CD4-positive, alpha-beta T cell treated with Interleukin-6 at 100 ng/mL for 8 hours (primary cell): Measurements from ENCODE around the gene ADAM10.

Experiments used
- DNase-seq: peaks from one replicate; pipeline ENCODE4 v3.0.0-alpha.2; 2020; ENCODE audit warnings: mixed read lengths, low spot score

The ADAM10 gene

GRCh38 chr15:58551084-58551763 lies 198.3 kb downstream of the ADAM10 start:
- DNase-seq = no peak

GRCh38 chr15:58549785-58550074 lies 199.8 kb downstream of the ADAM10 start:
- no peak for DNase-seq

DNA sequence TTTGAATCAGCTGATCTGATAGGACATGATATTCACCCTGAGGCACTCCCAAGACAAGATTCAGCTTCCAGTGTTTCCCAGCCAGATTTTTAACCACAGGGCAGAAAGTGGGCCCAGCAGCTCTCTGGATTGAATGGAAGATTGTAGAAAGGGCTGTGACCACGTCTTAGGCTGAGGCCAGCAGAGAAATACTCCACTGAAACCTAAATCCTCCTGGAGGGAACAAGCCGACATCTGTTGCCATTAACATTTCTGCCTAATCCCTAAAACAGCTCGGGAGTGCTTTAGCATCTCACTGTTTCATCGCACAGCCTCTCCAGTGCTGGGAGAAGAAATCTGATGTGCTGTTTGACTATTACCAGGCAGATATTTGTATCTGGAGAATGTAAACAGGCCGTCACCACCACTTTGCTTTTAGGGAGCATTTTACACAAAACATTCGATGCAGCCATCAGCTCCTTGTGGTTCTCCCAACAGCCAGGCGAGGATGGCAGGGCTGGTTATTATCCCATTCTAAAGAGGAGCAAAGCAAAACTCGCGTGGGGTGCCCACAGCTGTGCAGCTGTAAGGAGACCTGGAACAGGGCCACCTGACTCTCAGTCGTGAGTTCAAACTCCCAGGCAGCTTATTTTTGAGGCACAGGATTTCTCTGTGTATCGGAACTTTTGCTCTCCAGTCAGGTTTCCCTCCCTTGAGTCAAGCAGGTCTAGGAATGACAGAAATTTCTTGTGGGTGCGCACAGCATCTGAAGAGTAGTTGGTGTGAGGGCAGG lies 200.3 kb downstream of the ADAM10 start:
- DNase-seq = no peak

GRCh38 chr15:58548308-58549012 lies 201.0 kb downstream of the ADAM10 start:
- no peak for DNase-seq

GRCh38 chr15:58547628-58548307 lies 201.7 kb downstream of the ADAM10 start:
- no peak for DNase-seq

DNA sequence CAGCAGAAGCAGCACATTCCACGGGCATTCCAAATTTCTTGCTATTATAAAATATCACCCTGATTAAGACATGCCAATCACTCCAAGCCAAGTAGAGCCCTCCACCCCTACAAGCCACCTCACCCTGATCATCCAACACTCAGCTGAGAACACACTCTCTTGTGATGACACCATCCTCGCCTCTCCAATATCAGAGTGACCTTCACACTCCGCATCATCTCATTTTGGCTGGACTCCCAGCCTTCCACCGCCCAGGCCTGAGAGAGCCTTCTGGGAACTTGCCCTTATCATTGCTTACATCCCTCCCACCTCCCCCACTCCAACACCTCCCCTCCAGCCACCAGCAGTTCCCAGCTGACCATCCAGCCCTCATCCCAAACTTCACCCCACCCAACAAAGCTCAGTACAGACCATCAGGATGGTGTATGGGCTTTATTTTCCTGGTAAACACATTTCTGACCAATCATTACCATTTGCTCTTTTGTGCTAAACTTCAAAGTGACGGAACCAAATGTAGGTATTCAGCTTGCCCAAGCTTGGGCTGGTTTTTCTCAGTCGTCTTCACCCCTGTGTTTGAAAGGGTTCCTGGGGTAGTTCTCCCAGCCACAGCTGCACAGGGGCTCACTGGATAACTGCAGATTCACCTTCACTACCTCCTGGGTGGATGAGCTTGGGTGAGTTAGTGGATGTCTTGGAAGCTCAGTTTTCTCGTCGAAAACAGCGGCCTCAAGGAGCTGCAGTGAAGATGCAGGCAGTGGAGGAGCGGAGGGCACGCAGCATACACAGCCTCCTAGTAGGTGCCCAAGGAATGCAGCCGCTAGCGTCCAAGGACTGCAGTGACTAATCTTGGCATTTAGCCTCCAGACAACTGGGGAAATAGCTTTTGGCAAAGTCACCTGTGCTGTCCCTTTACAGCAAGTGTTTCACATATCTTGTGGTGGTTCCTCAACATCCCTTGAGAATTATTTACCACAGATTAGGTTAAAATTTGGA lies 202.6 kb downstream of the ADAM10 start:
- DNase-seq = no peak

- DNase-seq = no peak
These were observed 203.4 kb downstream of the ADAM10 start for GRCh38 chr15:58546066-58546591.

GRCh38 chr15:58545307-58546065 lies 204.0 kb downstream of the ADAM10 start:
- no peak for DNase-seq

- no peak for DNase-seq
These were observed 204.8 kb downstream of the ADAM10 start for GRCh38 chr15:58544756-58545155.

GRCh38 chr15:58543664-58544335 lies 205.7 kb downstream of the ADAM10 start:
- no peak for DNase-seq

DNA sequence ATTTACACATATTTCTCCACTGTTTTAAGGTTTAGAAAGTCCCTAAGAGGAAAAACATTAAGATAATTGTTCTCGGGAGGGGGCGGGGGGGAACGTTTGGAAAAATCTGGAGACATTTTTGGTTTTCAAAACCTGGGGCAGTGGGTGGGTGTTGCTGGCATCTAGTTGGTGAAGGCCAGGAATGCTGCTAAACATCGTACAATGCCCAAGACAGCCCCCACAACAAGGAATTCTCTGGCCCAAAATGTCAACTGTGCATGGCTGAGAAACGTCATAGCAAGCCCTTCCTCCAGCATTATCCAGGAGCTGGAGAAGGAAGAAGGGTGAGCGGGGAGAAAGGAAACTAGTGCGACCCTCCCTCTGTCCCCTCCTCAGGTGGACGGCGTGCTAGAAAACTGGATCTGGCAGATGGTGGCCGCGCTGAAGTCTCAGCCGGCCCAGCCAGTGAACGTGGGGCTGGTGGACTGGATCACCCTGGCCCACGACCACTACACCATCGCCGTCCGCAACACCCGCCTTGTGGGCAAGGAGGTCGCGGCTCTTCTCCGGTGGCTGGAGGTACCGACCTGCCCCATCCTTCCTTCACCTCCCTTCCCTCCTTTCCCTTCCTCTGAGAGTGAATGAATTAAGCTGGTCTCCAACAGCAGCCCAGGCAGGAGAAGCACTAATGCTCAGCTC lies 208.0 kb downstream of the ADAM10 start:
- DNase-seq = no peak

GRCh38 chr15:58539548-58539947 lies 210.0 kb downstream of the ADAM10 start:
- no peak for DNase-seq

- DNase-seq = no peak
These were observed 210.6 kb downstream of the ADAM10 start for GRCh38 chr15:58538901-58539300.
